Stimulated activated CD4-positive, alpha-beta T cell treated with anti-CD3 and anti-CD28 coated beads, Interleukin-15, amount 100 ng/mL, for 48 hours (primary cell): ENCODE results near the gene TRAF3.
"Not testable (repeated sequence)": the region's sequence is repeated elsewhere in the genome, so short reads cannot be mapped to it uniquely, and the experiment has no call there.

Experiments used
- DNase-seq, 2 donors: peaks; one replicate each; pipeline ENCODE4 v3.0.0-alpha.2; 2020; ENCODE audit warnings: low read depth in 2 of 2

Gene TRAF3

DNA sequence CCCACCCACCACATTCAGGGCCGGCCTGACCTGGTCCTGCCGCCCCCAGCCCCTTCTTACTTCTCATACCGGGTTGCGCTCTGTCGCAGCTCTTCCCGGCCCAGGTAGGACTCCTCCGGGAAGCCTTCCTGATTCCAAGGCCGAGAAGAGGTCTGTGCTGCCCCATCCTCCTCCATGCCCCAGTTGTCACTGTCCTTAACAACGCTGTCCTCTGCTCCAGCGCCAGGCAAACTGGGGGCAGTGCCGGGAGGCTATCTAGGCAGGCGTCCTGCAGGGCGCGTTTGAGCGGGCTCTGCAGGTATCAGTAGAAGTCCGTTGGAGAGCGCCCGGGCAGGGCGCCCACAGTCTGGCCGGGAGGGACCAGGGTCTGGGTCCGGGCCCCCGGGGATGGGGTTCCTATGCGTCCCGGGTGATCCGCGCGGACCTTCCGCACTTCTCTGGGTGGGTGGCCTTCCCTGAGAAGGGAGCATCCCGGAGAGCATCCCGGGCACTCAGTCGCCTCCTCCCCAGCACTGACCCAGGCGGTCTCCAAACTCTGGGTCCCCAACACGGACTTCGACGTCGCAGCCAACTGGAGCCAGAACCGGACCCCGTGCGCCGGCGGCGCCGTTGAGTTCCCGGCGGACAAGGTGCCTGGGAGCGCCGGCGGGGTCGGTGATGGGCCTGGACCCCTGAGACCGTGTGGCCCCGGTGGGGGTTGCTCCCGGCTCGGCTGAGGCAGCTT is 146.1 kb downstream of the TRAF3 start:
- DNase-seq, result no peak

DNA sequence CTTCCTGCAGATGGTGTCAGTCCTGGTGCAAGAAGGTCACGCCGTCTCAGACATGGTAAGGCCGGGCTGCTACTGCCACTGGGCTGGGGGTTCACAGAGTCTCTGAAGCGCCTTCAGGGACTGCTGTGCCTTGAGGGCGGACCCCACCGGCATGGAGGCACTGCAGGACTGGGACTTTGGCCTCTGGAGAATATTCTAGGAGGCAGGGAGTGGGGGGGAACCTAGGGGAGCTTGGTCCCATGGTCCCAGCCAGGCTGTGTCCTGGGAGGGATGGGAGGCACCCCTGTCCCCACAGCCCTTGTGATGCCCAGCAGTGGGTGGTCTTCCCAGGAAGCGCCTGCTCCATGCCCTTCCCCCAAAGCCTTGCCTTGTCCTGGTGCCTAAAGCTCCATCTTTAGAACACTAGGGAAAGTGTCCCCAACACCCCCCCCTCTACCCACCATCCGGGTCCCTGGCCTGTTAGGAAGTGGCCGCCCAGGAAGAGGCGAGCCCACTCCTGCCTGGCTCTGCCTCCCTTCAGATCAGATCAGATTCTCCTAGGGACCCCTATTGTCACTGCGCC is 146.8 kb downstream of the TRAF3 start:
- DNase-seq, result no peak

DNA sequence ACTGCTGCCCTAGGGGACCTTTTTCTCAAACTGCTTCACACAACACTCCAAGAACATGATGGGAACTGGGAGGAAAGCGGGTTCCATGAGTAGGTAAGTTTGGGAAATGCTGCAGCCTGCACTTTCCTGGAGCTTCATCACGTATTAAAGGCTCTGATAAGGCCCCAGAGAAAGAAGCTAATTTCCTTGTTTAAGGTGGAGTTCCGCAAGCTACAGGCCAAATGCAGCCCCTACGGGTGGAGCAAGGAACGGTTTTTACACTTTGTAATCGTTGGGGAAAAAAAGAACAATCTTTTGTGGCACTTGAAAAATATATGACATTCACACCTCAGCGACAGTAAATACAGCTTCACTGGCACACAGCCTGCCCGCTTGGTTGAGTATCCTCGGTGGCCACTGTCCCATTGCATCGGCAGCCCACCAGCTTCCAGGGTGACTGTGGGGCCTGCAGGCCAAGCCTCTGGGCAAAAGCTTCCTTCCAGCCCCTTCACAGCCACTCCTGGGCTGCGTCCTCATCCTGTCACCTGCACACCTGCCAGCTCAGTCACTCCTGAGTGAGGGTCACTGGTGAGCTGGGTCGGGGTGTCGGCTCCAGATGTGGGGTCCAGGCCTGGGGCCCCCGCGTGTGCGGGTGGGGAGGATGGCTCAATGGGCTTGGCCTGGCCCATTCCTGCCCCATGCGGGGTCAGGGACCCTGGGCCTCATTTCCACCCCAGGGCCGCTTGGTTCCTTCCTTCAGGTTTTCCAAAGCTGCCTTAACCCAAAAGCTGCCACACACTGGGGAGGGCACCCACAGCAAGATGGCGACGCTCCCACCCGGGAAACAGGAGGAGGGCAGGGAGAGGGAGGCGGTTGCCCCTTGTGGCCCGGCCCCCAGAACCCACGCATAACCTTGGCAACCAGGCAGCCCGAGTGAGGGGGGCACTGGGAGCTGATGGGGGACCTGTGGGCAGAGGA is 147.7 kb downstream of the TRAF3 start:
- no peak for DNase-seq

DNA sequence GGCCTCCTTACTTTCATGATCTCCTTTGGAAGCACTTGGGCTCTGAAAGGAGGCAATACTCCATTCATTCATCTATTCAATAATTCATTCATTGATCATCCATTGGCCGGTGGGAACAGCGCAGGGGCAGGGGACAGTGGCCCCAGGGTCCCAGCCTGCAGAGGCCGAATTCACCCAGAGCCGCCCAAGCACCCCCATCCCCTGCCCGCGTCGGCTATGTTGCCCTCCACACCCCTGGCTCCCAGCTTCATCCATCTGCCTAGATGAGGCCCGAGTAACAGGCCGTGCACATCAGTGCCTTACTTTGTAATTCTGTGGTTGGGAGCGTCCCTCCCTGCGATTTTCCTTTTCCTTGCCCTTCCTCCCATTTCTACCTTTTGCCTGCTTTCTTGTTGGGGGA is 148.4 kb downstream of the TRAF3 start:
- no peak for DNase-seq

DNA sequence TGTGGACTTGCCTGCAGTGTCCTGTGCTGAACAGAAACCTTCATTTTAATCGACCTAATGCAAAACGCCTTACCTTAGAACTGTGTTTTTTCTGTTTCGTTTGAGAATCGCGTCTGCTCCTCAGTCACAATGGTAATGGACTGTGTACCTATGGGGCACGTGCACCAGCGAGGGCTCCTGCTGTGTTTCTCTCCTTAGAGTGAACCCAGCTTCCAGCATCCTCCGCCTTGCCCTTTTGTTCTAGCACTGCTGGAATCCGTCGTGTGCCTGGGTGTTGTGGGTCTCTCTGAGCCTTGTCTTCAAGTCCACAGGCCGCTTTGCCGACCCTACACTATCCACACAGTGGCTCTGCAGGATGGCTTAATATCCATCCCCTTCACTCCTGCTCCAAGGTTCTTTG is 148.9 kb downstream of the TRAF3 start:
- DNase-seq, result no peak

DNA sequence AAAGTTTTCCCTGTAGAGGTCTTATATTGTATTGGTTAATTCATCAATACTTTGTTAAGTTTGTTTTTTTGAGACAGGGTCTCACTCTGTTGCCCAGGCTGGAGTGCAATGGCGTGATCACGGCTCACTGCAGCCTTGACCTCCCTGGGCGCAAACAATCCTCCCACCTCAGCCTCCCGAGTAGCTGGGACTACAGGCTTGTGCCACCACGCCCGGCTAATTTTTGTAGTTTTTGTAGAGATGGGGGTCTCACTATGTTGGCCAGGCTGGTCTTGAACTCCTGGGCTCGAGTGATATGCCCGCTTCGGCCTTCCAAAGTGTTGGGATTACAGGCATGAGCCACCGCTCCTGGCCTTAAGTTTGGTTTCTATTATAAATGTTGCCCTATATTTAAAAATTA is 149.6 kb downstream of the TRAF3 start:
- DNase-seq, result not testable (repeated sequence)

DNA sequence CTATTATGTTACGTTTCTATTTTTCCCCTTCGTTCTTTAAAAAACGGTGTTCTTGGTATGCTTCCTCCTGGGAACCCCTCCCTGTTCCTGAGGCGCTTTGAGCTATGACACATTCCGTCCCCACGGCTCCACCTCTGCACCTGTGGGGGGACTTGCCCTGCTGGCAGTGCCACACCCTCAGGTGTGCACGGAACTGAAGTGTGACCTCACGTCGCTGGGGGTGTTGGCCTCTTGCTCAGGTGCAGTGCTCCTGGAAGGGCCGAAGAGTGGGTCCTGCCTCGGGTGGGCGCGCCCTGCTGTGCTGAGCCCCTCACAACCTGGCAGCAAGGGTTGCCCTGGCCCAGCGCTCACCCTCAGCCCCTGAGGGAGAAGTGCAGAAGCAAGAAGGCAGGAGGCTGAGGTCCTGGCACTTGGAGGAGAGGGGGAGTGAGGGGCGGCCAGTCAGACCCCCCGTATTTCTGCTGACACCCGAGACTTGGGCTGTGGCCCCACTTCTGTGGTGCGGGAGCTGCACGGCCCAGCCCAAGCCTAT is 150.2 kb downstream of the TRAF3 start:
- DNase-seq, result no peak

DNA sequence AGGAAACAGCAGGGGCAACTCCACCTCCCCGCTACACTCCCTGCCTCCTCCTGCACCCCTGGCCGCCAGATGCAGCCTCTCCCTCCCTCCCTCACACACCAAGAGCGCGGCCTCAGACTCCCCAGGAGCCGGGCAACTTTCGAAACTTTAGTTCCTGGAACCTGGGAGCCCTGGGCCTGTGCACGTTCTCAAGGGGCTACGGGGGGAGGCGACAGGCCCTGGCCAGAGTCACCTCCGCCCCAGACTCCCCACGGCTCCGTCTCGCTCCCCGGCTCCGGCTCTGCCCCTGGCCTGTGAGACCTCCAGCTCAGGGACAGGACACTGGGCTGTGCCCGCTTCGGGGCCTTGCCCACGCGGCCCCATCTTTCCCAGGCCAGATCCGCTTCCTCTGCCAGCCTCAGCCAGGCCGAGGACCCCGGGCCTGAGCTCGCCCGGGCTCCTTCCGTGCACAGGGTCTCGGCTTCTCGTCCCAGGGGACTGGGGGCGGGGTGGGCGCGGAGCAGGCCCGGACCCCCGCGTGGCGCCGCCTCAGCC is 150.7 kb downstream of the TRAF3 start:
- no peak for DNase-seq

DNA sequence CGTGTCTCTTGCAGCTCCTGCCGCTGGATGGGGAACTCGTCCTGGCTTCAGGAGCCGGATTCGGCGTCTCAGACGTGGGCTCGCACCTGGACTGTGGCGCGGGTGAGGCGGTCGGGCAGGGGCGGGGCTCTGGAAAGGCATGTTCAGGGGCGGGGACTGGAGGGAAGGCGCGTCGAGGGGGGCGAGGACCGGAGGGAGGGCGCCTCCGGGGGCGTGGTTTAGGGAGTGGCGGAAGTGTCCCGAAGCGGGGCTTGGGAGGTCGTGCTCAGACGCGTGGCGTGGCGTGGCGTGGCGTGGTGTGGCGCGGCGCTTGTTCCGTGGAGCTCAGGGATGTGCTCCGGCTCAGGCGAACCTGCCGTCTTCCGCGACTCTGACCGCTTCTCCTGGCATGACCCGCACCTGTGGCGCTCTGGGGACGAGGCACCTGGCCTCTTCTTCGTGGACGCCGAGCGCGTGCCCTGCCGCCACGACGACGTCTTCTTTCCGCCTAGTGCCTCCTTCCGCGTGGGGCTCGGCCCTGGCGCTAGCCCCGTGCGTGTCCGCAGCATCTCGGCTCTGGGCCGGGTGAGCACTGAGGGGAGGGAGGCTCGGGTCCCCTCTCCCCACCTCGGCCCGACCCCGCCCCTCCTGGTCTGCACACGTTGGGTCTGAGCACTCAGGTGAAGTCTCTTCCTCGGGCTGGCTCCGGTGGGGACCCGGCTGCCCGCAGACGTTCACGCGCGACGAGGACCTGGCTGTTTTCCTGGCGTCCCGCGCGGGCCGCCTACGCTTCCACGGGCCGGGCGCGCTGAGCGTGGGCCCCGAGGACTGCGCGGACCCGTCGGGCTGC is 151.4 kb downstream of the TRAF3 start:
- peak; percentile 16 to 51 for DNase-seq

DNA sequence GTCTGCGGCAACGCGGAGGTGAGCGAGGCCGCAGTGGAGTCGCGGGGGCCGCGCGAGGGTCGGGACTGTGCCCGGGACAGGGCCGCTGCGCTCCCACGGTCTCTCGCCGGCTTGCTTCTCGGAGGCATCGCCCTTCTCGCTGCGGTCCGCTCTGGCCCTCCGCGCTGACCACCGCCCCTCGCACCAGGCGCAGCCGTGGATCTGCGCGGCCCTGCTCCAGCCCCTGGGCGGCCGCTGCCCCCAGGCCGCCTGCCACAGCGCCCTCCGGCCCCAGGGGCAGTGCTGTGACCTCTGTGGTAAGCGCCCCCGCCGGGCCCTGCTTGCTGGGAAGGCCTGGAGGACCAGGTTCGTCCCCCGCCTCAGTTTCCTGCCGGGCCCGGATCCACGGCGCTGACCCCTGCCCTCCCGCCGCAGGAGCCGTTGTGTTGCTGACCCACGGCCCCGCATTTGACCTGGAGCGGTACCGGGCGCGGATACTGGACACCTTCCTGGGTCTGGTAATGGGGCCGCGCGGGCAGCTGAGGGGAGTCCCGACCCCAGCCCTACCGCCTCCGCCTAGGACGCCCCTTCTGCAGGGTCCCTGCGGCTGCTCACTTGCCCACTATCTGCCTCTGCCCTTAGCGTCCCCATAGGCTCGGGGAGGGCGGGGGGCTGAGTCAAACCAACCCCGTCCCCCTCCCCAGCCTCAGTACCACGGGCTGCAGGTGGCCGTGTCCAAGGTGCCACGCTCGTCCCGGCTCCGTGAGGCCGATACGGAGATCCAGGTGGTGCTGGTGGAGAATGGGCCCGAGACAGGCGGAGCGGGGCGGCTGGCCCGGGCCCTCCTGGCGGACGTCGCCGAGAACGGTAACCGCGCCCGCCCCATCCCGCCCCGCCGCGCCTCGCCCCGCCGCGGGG is 152.2 kb downstream of the TRAF3 start:
- no peak for DNase-seq

DNA sequence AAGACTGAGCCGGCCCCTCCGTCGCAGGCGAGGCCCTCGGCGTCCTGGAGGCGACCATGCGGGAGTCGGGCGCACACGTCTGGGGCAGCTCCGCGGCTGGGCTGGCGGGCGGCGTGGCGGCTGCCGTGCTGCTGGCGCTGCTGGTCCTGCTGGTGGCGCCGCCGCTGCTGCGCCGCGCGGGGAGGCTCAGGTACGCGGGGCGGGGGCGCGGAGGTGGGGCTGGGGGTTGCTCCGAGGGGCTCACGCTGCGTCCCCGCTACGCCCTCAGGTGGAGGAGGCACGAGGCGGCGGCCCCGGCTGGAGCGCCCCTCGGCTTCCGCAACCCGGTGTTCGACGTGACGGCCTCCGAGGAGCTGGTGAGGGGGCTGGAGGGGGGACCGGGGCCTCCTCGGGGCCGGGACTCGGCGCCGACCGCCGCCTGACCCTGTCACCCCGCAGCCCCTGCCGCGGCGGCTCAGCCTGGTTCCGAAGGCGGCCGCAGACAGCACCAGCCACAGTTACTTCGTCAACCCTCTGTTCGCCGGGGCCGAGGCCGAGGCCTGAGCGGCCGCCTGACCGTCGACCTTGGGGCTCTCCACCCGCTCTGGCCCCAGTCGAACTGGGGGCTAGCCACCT is 153.0 kb downstream of the TRAF3 start:
- DNase-seq, result no peak

DNA sequence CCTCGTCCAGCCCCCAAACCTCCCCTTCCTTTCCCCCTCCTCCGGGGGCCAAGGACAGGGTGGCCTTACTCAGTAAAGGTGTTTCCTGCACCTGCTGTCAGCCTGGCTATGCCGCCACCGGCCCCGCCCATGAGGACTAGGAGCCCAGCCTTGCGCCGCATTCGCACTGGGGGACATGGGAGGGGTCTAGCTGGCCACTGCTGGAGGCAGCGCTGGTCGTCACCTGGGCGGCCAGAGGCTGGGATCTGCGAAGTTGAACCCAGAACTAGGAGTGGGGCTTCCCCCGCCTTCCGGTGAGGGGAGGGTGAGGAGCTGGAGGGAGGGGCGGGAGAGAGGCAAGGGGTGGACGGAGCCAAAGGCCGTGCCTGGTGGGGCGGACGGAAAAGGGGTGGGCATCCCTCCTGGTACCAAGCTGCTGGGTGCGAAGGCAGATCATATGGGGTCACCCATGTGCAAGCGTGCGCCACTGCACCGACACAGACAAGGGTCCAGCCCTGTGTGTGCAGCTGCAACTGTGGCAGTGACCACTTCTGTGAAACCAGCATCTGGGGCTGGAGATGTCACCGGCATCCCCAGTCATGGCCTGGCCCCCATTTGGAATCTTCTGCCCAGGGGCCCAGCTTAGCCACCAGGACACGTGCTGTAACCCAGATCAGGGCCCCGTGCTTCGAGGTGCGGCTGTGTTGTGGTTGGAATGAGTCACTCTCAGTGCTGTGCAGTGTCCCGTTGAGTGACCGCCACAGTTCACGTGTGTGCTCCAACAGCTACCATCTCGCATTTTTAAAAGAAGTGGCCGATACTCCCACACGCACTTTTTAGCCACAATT is 153.7 kb downstream of the TRAF3 start:
- DNase-seq, result no peak

DNA sequence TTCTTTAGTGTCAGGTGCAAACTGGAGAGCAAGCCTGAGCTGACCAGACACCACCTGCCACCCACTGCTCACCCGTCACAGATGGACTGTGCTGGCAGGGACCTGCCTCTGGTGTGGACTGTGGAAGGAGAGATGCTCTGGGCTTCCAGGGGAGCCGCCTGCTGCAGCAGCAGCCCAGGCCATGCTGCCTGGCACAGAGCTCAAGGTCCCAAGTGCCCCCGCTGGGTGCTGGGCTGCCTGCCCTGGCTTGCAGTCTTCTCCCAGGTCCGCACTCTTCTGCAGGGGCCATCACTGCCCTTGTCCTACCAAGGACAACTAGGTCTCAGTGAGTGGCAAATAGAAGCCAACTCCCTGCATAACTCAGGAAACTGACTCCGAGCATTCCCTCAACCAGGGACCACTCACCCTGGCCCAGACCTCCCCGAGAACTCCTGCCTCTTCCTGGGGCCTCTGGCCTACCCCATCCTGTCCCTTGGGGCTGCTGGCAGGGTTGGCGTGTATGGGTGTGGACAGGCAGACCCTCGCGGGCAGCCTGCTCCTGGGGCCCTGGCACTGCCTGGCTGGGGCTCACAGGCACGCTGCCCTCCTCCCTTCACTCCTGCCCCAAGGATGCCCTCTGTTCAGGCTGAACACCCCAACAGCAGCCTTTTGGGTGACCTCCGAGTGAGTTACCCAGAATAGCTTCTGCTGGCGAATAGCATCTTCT is 154.5 kb downstream of the TRAF3 start:
- no peak for DNase-seq

DNA sequence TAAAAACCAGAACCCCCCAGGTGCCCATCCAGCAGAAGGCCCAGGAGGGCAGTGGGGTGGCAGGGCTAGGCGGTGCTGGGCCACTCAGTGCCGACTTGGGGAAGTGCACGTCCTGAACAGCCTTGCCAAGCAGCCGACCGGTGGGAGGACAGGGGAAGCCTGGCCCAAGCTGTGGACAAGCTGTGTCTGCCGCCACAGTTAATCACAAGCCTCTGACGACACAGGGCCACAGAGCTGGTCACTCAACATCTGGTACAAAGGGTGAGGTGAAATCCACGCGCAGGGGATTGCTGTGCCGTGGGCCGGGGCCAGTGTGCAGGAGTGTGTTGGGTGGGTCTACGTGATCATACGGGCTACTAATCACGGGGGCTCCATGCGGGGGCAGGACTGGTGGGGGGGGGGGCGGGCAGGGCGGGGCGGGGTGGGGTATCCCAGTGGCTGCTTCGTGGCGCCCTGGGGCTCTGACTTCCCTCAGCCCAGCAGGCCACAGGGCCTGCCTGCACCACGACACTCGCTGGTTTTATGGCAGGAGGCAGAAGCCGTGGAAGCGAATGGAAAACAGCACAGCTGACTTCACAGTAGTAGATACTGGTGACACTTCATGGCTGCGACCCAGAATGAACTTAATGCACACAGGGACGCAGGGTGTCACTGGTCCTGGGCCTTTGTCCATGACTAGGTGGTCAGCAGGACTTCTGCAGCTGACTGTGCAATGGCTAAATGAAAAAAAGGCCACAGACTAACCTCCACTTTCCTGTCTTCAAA is 155.4 kb downstream of the TRAF3 start:
- DNase-seq, result no peak

DNA sequence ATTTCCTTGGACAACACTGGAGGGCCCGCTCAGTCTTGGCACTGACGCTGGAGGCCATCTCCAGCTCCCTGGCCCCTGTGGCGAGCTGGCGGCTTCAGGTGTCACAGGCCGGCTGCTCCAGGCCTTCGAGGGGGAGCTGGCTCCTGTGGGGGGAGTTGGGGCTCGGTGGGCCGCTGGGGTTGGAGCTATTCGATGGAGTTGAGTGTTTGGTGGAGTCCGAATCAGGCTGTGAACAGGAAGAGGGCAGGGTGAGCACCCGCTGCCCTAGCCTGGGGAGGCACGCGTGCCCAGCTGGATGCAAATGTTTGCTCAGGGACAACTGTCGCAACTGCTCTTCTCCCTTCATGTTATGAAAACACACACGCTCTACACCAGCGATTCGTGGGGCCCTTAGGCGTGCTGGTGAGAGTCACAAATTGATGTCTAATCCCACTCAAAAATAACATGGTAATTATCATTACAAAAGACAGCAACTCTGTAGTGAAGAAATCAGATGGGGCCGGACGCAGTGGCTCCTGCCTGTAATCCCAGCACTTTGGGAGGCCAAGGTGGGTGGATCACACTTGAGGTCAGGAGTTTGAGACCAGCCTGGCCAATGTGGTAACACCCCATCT is 156.5 kb downstream of the TRAF3 start:
- DNase-seq, result no peak

DNA sequence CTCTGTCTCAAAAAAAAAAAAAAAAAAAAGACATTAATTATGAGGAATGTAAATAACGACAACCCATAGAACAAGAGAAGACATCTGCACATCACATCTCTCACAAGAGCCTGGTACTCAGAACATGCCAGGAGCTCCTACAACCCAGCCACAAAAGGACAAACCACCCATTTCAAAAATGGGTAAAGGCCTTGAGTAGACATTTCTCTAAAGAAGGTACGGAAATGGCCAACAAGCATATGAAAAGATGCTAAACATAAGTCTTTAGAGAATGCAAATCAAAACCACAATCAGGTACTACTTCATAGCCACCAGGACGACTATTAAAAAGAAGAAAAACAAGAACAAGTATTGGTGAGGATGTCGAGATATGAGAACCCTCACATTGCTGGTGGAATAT is 158.5 kb downstream of the TRAF3 start:
- DNase-seq, result no peak
